Right renal pelvis (tissue), 4 donors: ENCODE data around the gene WDR7. TPM values are rescaled to one million over a fixed set of nuclear protein-coding genes. Genes with fewer than 3 reads are reported as not detected.

Experiments used
- DNase-seq, 4 donors: peaks; one replicate each; pipeline ENCODE4 v3.0.0-alpha.2; 2013; ENCODE audit warnings: low read depth in 4 of 4, low spot score in 3 of 4, missing footprints in 1 of 4
- polyA plus RNA-seq, 4 donors: library from polyadenylated mRNA; unstranded; fragments of 120-200 nt; gene quantifications; one replicate each; pipeline ENCODE4 v1.2.1, GENCODE V29; 2013; ENCODE audit not compliant: insufficient read length in 4 of 4

The WDR7 gene
- polyA plus RNA-seq, 4 donors: 11.7 to 16.1 (median 12.4) TPM

GRCh38 chr18:56977309-56977708 is 326.1 kb downstream of the WDR7 start:
- DNase-seq: no peak

DNA sequence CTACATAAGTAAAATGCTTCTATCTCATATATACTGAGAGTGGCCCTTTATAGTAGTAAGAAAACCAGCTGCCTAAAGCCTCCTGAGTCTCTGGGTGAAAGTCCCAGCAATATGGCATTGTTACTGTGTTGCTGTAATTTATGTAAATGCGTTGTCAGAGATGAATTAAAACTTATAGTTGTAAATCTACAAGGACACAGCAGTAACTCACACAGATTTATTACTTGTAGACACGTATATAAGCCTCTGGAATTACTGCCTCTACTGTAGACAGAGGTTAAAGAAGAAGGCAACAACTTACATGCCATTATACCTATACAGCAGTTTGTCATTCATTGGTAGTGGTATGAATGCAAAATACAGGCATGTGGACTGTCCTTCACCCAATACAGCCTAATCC is 326.6 kb downstream of the WDR7 start:
- DNase-seq: no peak

- DNase-seq: no peak
These were observed 329.0 kb downstream of the WDR7 start for GRCh38 chr18:56980151-56980550.

GRCh38 chr18:56982766-56983165 is 331.6 kb downstream of the WDR7 start:
- DNase-seq: no peak

- no peak for DNase-seq
These were observed 332.3 kb downstream of the WDR7 start for GRCh38 chr18:56983275-56983992.

- DNase-seq: no peak
These were observed 333.6 kb downstream of the WDR7 start for GRCh38 chr18:56984731-56985130.

DNA sequence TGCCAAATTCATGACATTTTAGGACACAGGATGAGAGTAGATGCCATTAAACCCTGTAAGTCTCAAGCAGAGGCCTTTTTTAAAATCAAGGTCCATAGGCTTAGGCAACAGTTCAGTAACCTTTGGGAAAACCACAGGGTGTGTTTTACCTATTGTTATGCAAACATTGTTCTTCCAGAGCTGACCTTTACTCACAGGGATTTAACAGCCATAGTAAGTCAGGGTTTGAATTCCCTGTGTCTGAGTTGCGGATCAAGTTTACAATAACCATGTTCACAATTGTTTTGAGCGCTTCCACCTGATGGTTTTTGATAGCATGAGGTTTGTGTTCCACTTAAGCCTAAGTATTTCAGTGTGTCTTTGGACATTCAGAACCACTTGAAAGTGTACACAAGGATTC is 335.7 kb downstream of the WDR7 start:
- no peak for DNase-seq

GRCh38 chr18:56987236-56987635 is 336.1 kb downstream of the WDR7 start:
- no peak for DNase-seq

- no peak for DNase-seq
These were observed 336.9 kb downstream of the WDR7 start for GRCh38 chr18:56988022-56988421.

GRCh38 chr18:56990678-56991077 is 339.5 kb downstream of the WDR7 start:
- DNase-seq: no peak

- no peak for DNase-seq
These were observed 341.6 kb downstream of the WDR7 start for GRCh38 chr18:56992777-56993176.

- no peak for DNase-seq
These were observed 344.5 kb downstream of the WDR7 start for GRCh38 chr18:56995579-56996188.

DNA sequence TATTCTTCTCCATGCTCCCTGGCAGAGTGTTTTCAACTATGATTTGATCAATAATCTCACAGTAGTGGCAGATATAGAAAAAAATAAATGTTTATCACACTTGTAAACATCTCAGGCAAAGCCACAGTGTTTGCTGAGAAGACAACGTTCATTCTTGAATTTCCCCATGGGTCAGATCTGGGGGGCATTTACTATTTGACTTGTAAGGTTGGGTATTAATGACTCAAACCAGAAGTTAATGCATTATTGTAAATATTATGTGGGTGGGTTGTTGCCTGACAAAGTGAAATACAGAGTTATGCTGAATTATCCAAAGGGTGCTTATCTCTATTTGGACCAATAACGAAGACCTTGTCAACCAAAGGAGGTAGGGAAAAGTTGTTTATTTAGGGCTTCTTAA is 346.0 kb downstream of the WDR7 start:
- DNase-seq: no peak

DNA sequence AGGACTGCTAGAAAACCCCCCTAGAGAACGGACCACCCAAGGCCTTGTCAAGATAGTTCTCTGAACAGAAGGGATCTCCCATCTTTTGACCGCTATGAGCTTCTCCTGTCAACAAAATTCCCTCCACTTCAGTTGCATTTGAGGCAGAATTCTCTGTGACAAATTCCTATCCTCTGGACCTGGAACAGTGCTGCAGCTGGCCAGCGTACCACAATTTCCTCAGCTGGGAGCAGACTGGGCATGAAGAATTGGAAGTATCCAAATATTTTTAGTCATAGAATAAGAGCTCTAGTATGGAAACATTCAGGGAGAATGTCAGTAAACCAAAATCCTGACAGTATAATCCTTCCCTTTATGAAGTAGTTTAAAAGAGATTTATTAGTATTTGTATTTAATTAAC is 348.7 kb downstream of the WDR7 start:
- no peak for DNase-seq

GRCh38 chr18:57002627-57003026 is 351.5 kb downstream of the WDR7 start:
- no peak for DNase-seq

DNA sequence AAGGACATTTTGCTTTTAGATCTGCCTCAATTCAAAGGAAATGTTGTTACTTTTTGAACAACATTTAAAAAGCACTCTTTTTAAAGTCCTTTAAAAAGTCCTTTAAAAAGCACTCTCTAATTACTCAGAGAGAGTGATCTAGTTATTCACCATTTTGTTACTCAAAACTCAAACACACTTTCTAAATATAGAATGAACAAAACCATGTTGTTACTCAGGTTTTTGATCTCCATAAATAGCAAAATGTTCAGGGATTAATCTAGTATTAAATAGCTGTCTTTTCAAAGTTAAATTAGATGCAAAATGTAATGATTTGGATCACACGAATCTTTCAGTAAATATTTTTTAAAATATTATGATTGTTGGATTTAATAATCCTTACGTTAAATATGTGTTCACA is 352.2 kb downstream of the WDR7 start:
- no peak for DNase-seq

GRCh38 chr18:57004366-57005121 is 353.4 kb downstream of the WDR7 start:
- no peak for DNase-seq

GRCh38 chr18:57008001-57008686 is 357.0 kb downstream of the WDR7 start:
- no peak for DNase-seq

DNA sequence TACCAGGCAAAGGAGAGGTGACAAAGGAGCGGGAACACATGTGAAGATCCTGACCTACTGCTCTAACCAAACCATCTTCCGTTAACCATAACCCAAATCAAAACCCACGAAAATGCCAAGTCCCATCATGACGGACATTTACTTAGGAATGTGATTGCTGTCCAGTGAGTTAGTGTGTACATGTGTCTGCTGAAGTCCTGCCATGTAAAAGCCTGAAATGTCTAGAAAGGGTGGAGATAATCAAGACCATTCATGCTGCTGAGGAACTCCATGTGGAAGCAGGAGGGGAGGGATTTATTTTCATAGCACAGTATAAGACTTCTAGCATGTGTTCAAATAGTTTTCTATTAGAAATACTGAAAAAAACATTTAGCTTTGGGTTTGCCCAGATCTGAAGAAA is 358.7 kb downstream of the WDR7 start:
- DNase-seq: no peak

DNA sequence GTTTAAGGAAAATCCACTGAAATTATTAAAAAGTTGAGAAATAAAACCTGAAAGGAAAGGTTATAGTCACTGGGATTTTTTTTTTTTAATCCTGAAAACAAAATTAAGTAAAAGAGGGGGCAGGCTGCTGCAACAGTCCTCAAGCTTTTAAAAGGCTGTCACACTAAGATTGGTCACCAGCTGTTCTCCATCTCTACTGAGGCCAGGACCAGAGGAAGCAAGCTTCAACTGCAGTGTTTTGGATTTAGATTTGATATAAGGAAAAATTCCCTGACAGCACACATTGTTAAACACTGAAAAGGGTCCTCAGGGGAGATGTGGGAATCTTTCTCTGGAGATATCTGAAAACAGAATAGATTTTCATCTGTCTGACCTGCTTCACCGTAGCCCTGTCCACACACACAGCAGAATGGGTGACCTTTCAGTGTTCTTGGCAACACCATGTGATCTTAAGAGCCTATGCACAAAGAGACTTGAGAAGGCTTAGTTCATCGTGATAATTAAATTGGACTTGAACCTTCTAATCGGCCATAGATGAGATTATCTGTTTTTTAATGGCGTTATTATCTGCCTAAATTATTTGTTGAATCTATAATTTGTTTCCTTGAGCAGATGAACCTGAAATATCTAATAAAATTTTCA is 363.7 kb downstream of the WDR7 start:
- peak in 1 of 4 donors; percentile 25 for DNase-seq

DNA sequence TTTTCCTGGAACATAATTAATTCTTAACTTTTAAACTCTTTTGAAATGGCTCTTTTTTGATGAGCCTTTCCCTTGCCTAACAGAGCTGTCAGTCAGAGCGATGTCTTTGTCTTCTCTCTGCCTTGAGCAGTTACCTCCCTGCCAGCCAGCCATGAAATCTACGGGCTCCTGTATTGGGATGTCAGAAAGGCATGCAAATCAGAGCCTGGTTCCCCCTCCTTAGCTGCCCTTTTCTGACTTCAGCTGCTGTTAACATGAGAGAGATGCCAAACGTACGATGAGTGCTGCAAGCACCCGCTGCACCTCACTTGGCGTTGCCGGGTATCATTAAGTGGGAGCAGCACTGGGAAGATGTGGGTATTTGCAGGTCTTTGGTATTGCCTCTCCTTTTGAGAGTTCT is 364.3 kb downstream of the WDR7 start:
- DNase-seq: no peak
